HG03354 (cell line): ENCODE measurements around the gene MAGI1.

Experiments used
- ATAC-seq: cut with Tn5 transposase; IDR thresholded peaks from one replicate; pipeline ENCODE4 v1.9.1; 2021; ENCODE audit warnings: mild to moderate bottlenecking; ENCODE audit not compliant: unreplicated experiment, poor library complexity, severe bottlenecking

The MAGI1 gene

GRCh38 chr3:65664931-65665330 lies 373.8 kb downstream of the MAGI1 start:
- no peak for ATAC-seq

DNA sequence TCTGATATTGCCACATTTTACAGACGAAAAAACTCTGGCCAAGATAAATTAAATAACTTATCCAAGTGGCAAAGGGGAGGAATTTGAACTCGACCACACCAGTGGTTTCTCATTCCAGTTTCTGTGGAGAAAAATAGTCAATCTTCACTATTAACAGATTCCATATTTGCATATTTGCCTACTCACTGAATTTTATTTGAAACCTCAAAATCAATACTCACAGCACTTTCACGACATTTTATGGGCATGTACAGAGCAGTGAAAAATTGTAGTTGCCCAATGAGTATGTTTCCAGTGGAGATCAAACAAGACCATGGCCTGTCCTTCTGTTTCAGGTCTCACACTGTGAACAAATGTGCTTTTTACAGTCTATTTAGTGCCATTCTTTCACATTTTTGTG lies 374.3 kb downstream of the MAGI1 start:
- no peak for ATAC-seq

DNA sequence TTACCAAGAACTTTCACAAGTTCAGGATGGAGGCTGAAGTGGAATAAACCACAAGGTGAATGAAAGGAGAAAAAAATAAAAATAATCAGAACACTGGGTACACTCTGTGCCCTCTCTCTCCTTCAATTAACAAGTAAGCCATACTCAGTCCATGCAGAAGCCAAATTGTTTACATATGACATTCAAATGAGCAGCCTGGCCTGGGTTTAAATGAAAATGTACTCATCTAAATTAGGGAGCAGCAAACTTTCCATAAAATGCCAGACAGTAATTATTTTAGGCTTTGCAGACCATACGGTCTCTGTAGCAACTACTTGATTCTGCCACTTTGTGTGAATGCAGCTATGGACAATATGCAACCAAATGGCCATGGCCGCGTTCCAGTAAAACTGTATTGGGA lies 376.6 kb downstream of the MAGI1 start:
- no peak for ATAC-seq

DNA sequence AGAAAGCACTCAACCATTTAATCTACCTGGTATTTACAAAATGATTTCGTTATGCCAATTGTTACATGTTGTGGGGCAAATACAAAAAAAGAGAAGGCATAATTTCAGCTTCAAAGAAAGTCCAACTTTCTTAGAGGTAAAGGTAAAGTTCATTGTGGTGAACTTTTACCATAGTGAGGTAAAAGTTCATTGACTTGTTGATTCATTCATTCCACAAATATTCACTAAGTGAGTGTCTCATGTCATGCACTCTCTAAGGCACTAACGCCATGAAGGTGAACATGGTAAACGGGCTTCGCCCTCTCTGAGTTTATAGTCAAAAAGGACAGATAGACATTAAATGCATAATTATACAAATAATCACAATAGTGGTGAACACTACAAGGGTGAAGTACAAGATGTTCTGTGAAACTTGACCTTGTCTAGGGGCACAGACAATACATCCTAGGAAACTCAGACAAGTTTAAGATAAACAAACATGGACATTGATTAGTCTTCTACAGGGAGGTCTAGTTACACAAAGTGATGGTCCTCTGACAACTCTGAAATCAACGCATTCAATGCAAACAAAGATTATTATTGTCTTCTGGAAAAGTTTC lies 378.6 kb downstream of the MAGI1 start:
- no peak for ATAC-seq

DNA sequence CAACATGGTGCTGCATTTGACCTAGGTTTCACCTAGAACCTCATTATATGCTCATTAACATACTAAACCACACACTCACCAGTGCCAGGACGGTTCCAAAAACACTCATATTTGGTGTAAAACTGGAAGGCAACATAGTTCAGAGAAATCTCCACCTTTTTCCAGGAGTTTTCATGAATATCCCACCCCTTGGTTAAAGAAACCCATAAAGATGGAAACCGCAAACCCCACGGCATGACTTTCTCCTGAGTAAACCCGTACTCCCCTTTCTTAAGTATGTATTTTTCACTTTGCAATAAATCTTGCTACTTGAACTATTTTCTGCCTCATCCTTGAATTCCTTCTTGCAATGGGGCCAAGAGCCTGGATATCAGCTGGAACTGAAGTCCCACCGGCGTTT lies 379.3 kb downstream of the MAGI1 start:
- ATAC-seq, result no peak

DNA sequence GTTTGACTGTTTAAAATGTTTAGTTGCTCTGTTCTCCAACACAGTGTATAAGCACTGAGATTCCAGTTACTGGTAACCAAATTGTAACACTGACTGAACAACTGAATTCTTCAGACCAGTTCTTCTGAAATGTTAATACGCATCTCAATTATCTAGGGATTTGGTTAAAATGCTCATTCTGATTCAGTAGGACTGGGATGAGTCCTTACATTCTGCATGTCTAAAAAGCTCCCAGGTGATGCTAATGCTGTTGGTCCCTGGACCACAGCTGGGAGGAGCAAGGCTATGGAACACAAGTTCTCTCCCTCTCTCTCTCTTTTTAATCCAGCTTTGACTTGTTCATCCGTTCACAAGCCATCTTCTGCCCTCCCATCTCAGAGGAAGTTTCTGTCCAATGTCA lies 380.3 kb downstream of the MAGI1 start:
- ATAC-seq, result no peak

DNA sequence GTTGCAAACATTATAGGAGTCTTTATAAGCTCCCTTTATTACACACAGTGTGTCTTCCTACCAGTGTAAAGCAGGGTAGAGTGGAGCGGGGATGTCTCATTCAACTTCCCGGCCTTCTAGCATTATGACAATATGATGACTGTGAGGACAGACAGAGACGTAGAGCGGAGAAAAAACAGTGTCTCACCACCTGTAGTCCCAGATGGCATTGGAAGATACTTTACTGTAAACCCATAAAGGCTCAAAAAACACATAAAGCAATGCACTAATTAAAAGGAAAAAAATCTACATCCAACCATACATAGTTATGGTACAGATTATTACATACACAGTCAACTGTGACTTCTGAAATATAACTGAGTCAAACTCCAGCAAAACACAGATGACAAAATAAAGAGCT lies 383.7 kb downstream of the MAGI1 start:
- ATAC-seq, result no peak

GRCh38 chr3:65653731-65654130 lies 385.0 kb downstream of the MAGI1 start:
- no peak for ATAC-seq

- no peak for ATAC-seq
Measured at GRCh38 chr3:65650247-65650646, 388.5 kb downstream of the MAGI1 start.

DNA sequence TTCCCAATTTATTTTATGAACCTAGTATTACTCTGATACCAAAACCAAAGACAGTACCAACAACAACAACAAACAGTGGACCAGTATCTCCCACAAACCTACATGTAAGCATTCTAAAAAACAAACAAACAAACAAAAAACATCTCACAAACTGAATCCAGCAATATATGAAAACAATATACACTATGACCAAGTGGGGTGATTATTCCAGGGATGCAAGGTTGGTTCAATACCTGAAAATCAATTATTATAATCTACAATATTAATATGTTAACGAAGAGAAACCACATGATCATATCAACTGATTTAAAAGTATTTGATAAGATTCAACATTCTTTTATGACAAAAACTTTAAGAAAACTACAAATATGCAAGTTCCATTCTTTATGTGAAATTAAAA lies 391.3 kb downstream of the MAGI1 start:
- no peak for ATAC-seq

- ATAC-seq, result no peak
Measured at GRCh38 chr3:65642883-65643282, 395.8 kb downstream of the MAGI1 start.

DNA sequence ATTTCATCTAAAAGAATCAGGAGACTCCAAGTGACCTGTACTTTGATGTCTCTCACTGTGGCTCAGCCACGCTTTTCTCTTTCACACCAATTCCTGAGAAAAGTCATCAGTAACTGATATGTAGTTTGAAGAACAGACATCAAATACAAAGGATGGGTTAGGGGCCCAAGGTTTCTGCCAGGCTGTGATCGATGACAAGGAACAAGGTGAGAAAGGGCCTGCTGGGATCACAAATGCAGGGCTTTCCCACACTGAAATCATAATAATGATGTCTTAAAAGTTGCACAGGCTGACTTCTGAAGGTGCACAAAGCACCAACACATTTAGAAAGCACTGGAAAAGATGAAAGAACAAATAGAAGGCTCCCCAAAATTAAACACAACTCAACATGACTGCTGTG lies 396.9 kb downstream of the MAGI1 start:
- ATAC-seq, result no peak

- no peak for ATAC-seq
Measured at GRCh38 chr3:65641045-65641444, 397.7 kb downstream of the MAGI1 start.

GRCh38 chr3:65639444-65639843 lies 399.3 kb downstream of the MAGI1 start:
- no peak for ATAC-seq

DNA sequence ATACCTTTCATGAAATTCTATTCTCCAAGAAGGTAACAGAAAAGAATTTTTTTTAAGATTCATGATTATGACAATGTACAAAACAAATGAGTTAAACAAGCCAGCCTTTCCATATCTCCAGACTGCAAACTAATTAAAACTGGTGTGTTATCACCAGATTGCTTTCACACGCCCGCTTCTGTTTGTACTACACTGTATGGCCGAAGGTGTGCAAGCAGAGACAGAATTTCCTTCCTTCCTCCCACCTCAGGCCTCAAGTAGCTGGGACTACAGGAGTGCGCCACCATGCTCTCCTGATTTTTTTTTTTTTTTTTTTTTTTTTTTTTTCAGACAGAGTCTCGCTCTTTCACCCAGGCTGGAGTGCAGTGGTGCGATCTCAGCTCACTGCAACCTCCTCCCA lies 400.4 kb downstream of the MAGI1 start:
- no peak for ATAC-seq

GRCh38 chr3:65636326-65636725 lies 402.4 kb downstream of the MAGI1 start:
- no peak for ATAC-seq

DNA sequence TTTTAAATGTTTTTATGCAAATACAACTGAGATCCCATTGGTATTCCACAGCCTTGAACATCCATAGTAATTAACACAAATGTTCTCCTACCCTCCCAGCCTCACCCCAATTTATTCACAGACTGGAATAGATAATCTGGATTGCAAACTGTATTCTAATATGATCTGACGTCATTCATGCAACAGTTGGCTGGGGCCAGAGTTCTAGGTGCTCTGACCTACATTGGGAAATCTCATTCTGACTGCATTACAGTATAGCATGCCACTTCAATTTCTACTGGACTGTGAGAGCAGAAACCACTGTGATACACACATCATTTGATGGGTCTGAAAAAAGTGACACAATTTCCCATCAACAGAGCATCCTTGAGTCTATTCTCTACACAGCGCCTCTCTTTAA lies 403.1 kb downstream of the MAGI1 start:
- no peak for ATAC-seq

GRCh38 chr3:65633018-65633638 lies 405.6 kb downstream of the MAGI1 start:
- ATAC-seq, result no peak

GRCh38 chr3:65632414-65632813 lies 406.3 kb downstream of the MAGI1 start:
- ATAC-seq, result no peak

DNA sequence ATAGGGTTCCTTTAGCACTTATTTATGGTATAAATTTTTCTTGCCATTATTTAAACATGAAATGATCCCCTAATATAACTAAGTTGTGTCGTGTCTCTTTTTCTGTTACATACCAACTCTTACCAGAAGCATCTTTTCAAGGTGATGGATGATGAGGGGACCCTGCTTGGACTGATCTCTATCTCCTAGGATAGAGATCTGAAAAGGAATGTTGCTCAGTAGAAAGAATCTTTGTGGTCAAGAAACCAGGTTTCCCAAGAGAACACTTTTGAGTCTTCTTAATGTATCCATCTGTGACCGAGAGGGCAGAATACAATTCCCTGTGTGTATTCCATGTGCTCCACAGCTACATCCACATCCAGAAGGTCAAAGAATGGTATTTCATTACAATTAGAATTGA lies 409.7 kb downstream of the MAGI1 start:
- no peak for ATAC-seq

DNA sequence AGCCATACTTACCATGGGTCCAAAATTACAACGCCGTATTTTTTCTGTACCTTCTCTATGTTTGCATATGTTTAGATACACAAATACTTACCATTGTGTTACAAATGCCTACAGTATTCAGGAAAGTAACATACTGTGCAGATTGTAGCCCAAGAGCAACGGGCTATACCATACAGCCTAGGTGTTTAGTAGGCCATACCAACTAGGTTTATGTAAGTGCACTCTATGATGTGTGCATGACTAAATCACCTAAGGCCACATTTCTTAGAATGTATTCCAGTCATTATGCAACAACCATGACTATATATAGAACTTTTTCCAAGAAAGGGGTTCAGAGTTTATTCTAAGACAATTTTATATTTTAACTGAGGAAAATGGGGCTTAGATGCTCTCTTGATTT lies 411.7 kb downstream of the MAGI1 start:
- no peak for ATAC-seq

DNA sequence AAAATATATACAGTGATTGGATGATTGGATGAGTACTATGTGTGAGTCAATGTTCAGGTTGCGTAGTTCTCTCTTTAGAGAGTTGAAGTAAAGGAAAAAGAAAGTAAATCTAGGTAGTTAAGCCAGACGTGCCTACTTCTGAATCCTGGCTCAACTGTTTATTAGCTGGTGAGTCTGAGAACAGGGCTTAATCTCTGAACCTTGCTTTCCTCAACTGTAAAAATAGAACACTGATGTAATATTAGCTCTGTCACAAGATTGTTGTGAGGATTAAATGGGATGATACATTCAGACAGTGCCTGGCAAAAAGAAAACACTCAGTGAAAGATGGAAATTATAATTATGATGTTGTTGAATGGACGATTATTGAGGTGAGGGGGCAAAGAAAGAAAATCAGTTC lies 413.4 kb downstream of the MAGI1 start:
- ATAC-seq, result no peak
